DMS153 treated with DMSO at 0.1 percent for 48 hours (cell line): ENCODE measurements around the gene CAPN11.
"Not testable (repeated sequence)": the region's sequence is repeated elsewhere in the genome, so short reads cannot be mapped to it uniquely, and the experiment has no call there.

Source experiments
- DNase-seq: peaks from one replicate; lab custom pipeline; 2025; ENCODE audit not compliant: unreplicated experiment; lab: John Stamatoyannopoulos, UW

The CAPN11 gene

GRCh38 chr6:44179648-44180047 lies 21.0 kb downstream of the CAPN11 start:
- no peak for DNase-seq

GRCh38 chr6:44180406-44180805 lies 21.8 kb downstream of the CAPN11 start:
- DNase-seq = no peak

GRCh38 chr6:44180886-44181285 lies 22.3 kb downstream of the CAPN11 start:
- DNase-seq = no peak

GRCh38 chr6:44181784-44182183 lies 23.2 kb downstream of the CAPN11 start:
- DNase-seq = not testable (repeated sequence)

GRCh38 chr6:44182911-44183390 lies 24.3 kb downstream of the CAPN11 start:
- DNase-seq = no peak

GRCh38 chr6:44183783-44184182 lies 25.2 kb downstream of the CAPN11 start:
- DNase-seq = no peak

- not testable (repeated sequence) for DNase-seq
These were observed 26.7 kb downstream of the CAPN11 start for GRCh38 chr6:44185356-44185755.

GRCh38 chr6:44185953-44186634 lies 27.5 kb downstream of the CAPN11 start:
- no peak for DNase-seq

GRCh38 chr6:44186635-44187025 lies 28.0 kb downstream of the CAPN11 start:
- DNase-seq = no peak

GRCh38 chr6:44188819-44189218 lies 30.2 kb downstream of the CAPN11 start:
- no peak for DNase-seq

- DNase-seq = no peak
These were observed 30.6 kb downstream of the CAPN11 start for GRCh38 chr6:44189257-44189656.

- no peak for DNase-seq
These were observed 32.1 kb downstream of the CAPN11 start for GRCh38 chr6:44190715-44191114.

- no peak for DNase-seq
These were observed 33.9 kb downstream of the CAPN11 start for GRCh38 chr6:44192428-44193041.

- DNase-seq = no peak
These were observed 34.8 kb downstream of the CAPN11 start for GRCh38 chr6:44193307-44193910.

- DNase-seq = no peak
These were observed 35.7 kb downstream of the CAPN11 start for GRCh38 chr6:44194326-44194725.

- not testable (repeated sequence) for DNase-seq
These were observed 37.7 kb downstream of the CAPN11 start for GRCh38 chr6:44196351-44196750.

GRCh38 chr6:44198684-44199083 lies 40.1 kb downstream of the CAPN11 start:
- no peak for DNase-seq

- no peak for DNase-seq
These were observed 41.3 kb downstream of the CAPN11 start for GRCh38 chr6:44199883-44200282.

GRCh38 chr6:44201200-44201599 lies 42.6 kb downstream of the CAPN11 start:
- DNase-seq = no peak

- no peak for DNase-seq
These were observed 43.2 kb downstream of the CAPN11 start for GRCh38 chr6:44201638-44202303.

- DNase-seq = no peak
These were observed 43.8 kb downstream of the CAPN11 start for GRCh38 chr6:44202332-44202971.
